Sigmoid colon (tissue), 7 donors: ENCODE data around the gene ZNF581. TPM values are rescaled to one million over a fixed set of nuclear protein-coding genes. Genes with fewer than 3 reads are reported as not detected.

Experiments used
- DNase-seq: peaks from one replicate; pipeline ENCODE4 v3.0.0-alpha.2; 2019
- H3K27ac ChIP-seq, 4 donors: fragments of 200-600 bp; sonication (generic); one replicate each; pipeline ENCODE4 v1.5.1; 2016 to 2019; ENCODE audit warnings: mild to moderate bottlenecking in 1 of 4
- H3K27me3 ChIP-seq, 3 donors: fragments of 200-600 bp; sonication (generic); one replicate each; pipeline ENCODE4 v1.5.1; 2019; ENCODE audit warnings: mild to moderate bottlenecking in 1 of 3
- H3K36me3 ChIP-seq, 4 donors: fragments of 200-600 bp; sonication (generic); one replicate each; pipeline ENCODE4 v1.5.1; 2016 to 2019
- H3K4me1 ChIP-seq, 4 donors: fragments of 200-600 bp; sonication (generic); one replicate each; pipeline ENCODE4 v1.5.1; 2017 to 2019
- H3K4me3 ChIP-seq, 4 donors: fragments of 200-600 bp; sonication (generic); one replicate each; pipeline ENCODE4 v1.5.1; 2017 to 2019; ENCODE audit warnings: mild to moderate bottlenecking in 2 of 4, moderate library complexity in 1 of 4
- H3K9me3 ChIP-seq, 4 donors: fragments of 200-600 bp in 3 of 4; sonication (generic) in 3 of 4; one replicate each; pipeline versions ENCODE4 v1.5.1 to v1.6.1; 2013 to 2019
- EP300 ChIP-seq, 4 donors: sonication (generic); formaldehyde crosslinking; IDR thresholded peaks; one replicate each; pipeline ENCODE4 v1.6.1; 2017; ENCODE audit warnings: antibody characterized with exemption in 4 of 4
- POLR2A ChIP-seq, 2 donors: fragments of 450-650 bp; IDR thresholded peaks; one replicate each; pipeline ENCODE4 v1.6.1; 2016; ENCODE audit warnings: antibody characterized with exemption in 2 of 2, mild to moderate bottlenecking in 2 of 2, moderate library complexity in 2 of 2
- POLR2AphosphoS5 ChIP-seq, 4 donors: sonication (generic); formaldehyde crosslinking; IDR thresholded peaks; one replicate each; pipeline ENCODE4 v1.6.1; 2017; ENCODE audit warnings: antibody characterized with exemption in 4 of 4
- WGBS, 2 donors: extraction: QIAGEN DNeasy Blood & Tissue Kit; methylation state at CpG; one replicate each; pipeline ENCODE4 v1.1.7; 2013; 5-methylcytosine and 5-hydroxymethylcytosine counted together
- intact Hi-C: fragments of 100-400 bp; cut with DNase I; formaldehyde crosslinking; loops from one replicate; pipeline ENCODE4 v1.15.1; 2023
- polyA plus RNA-seq, 3 donors: library from polyadenylated mRNA; stranded (reverse); fragments of 200-250 nt; gene quantifications; one replicate each; pipeline ENCODE4 v1.2.3, GENCODE V29; 2013
- total RNA-seq, 4 donors: library from RNA; depleted of rRNA; stranded (reverse); fragments of >200 nt; gene quantifications; one replicate each; pipeline ENCODE4 v1.1.0, GENCODE V29; 2016
- TF ChIP-seq, protein P1 (sequence below), 4 experiments: fragments of 450-650 bp in 3 of 4; fragments of 200-600 bp in 1 of 4; IDR thresholded peaks; one replicate each; pipeline ENCODE4 v1.5.1; 2016 to 2019; ENCODE audit warnings: antibody characterized with exemption in 4 of 4, mild to moderate bottlenecking in 3 of 4, moderate library complexity in 2 of 4
- donor health status: healthy with polysubstance abuse.
- donor health status: Bipolar disorder and iron deficiency.
- donor health status: healthy.

Gene ZNF581
- total and polyA plus RNA-seq, 7 donors = 17.1 to 43.2 (median 23.4) TPM

DNA sequence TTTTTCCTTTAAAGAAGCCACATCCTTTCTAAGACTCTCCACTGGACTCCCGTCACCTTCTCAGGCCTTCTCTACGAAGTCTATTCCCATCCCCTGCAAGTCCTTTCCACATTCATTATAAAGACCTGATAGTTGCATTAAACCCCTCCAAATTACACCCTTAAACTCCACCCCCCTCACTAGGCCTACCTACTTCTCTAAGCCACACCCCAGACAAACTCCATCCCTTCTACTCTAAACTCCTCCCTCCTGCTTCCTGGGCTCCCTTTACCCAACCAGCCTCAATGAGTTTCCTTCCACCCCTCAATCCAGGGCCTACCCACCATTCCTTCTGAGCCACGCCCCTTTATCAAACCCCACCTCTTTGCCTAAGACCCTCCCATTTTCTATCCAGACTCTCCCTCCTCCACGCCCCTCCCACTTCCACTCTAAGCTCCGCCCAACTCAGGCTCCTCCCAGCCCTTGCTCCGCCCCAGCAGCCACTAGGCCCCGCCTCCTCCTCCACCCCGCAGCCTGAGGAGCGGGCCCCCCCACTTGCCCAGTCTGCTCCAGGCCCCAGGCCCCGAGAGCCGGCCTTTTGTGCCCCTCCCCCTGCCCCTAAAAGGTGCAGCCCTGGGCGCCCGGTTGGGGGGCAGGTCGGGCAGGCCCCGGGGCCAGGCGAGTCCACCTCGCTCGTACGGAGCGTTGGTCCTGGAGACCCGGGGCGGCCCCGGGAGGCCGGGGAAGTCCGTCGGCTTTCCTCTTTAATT is 44.6 kb upstream of the ZNF581 start:
- Histone ChIP-seq H3K36me3 (peaks cover 0 to 29% (median 4%) of the 10 kb centered on the region in 4 donors), H3K4me1 (peaks cover 0 to 14% (median 10%) of the 10 kb centered on the region in 4 donors), H3K27me3 (no peaks in the 10 kb centered on the region), H3K9me3 (no peaks in the 10 kb centered on the region), H3K27ac (peak overlapping the region; percentile 93 to 98 (median 98)), H3K4me3 (peak overlapping the region; percentile 69 to 86 (median 83))
- intact Hi-C loops = loop anchor here (1.0 kb wide), 1 partner anchor 55 kb away; no protein-coding TSS in a partner anchor
- peak; percentile 98 for DNase-seq
- TF ChIP-seq POLR2A (IDR thresholded peaks at IDR 0.05) = no peak
- peak in 1 of 4 donors; percentile 3 for TF ChIP-seq POLR2AphosphoS5 (IDR thresholded peaks at IDR 0.05)
- 7% methylated on average over 26 of the region's 26 CpGs for WGBS, 2 donors

DNA sequence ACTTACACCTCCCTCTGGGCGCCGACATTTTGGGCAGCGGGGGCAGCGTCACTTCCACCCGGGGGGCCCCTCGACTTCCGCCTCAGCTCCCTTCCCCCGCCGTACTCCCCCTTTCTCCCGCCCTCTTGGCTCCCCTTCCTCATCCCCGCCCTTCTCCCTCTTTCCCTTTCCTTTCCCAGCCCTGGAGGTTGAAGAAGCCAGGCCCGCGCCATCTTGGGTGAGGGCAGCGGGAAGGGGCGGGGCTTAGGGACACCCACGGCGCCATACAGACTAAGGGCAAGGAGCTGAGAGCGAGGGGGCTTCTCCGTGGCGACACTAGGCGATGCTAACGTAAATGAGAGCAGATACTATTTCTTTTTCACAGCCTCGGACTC is 44.0 kb upstream of the ZNF581 start, which contains the start of gene FIZ1:
Gene FIZ1, minus strand, starts transcription at position 50 of the 374 bp plus-strand sequence. CDS start 1,652 bp downstream, outside the sequence.
- intact Hi-C loops = loop anchor here (1.0 kb wide), 1 partner anchor 55 kb away; no protein-coding TSS in a partner anchor

GRCh38 chr19:55599842-55600661 is 43.4 kb upstream of the ZNF581 start, which contains the start of gene ZNF524:
Gene ZNF524, plus strand, starts transcription at chr19:55600288. Its CDS starts 1,825 bp downstream, at chr19:55602113.
- H3K4me3 ChIP-seq = peak within 1 kb of the TSS; percentile 69 to 86 (median 83)
- peaks cover 0 to 26% (median 4%) of the 10 kb centered on the region in 4 donors for H3K36me3 ChIP-seq
- TF ChIP-seq, protein P1, sequence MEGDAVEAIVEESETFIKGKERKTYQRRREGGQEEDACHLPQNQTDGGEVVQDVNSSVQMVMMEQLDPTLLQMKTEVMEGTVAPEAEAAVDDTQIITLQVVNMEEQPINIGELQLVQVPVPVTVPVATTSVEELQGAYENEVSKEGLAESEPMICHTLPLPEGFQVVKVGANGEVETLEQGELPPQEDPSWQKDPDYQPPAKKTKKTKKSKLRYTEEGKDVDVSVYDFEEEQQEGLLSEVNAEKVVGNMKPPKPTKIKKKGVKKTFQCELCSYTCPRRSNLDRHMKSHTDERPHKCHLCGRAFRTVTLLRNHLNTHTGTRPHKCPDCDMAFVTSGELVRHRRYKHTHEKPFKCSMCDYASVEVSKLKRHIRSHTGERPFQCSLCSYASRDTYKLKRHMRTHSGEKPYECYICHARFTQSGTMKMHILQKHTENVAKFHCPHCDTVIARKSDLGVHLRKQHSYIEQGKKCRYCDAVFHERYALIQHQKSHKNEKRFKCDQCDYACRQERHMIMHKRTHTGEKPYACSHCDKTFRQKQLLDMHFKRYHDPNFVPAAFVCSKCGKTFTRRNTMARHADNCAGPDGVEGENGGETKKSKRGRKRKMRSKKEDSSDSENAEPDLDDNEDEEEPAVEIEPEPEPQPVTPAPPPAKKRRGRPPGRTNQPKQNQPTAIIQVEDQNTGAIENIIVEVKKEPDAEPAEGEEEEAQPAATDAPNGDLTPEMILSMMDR (IDR thresholded peaks at IDR 0.05) = no peak
- peak in 2 of 4 donors; percentile 12 to 33 for TF ChIP-seq POLR2AphosphoS5 (IDR thresholded peaks at IDR 0.05)
- intact Hi-C loops = loop anchor here (1.0 kb wide), 1 partner anchor 54 kb away; no protein-coding TSS in a partner anchor
- WGBS, 2 donors = 0 to 1% methylated on average over 97 of the region's 97 CpGs
- peaks cover 0 to 25% (median 20%) of the 10 kb centered on the region in 4 donors for H3K4me1 ChIP-seq
- peak; percentile 93 for DNase-seq
- H3K9me3 ChIP-seq = no peaks in the 10 kb centered on the region
- H3K27me3 ChIP-seq = no peaks in the 10 kb centered on the region
- H3K27ac ChIP-seq = peak within 1 kb of the TSS; percentile 93 to 98 (median 98)

More for the DNA sequence above, 44.0 kb upstream of the ZNF581 start, which contains the start of gene FIZ1:
- H3K36me3 ChIP-seq = peaks cover 0 to 29% (median 4%) of the 10 kb centered on the region in 4 donors
- WGBS, 2 donors = 0% methylated on average over 23 of the region's 23 CpGs
- TF ChIP-seq POLR2A (IDR thresholded peaks at IDR 0.05) (no peak), POLR2AphosphoS5 (IDR thresholded peaks at IDR 0.05) (peak in 3 of 4 donors; percentile 2 to 49 (median 44))
- TF ChIP-seq, protein P1 (IDR thresholded peaks at IDR 0.05) = no peak
- H3K4me1 ChIP-seq = peaks cover 0 to 19% (median 16%) of the 10 kb centered on the region in 4 donors
- H3K27ac ChIP-seq = peak within 1 kb of the TSS; percentile 93 to 98 (median 98)
- no peaks in the 10 kb centered on the region for H3K27me3 ChIP-seq
- H3K4me3 ChIP-seq = peak within 1 kb of the TSS; percentile 69 to 86 (median 83)
- H3K9me3 ChIP-seq = no peaks in the 10 kb centered on the region
- peak; percentile 100 for DNase-seq

DNA sequence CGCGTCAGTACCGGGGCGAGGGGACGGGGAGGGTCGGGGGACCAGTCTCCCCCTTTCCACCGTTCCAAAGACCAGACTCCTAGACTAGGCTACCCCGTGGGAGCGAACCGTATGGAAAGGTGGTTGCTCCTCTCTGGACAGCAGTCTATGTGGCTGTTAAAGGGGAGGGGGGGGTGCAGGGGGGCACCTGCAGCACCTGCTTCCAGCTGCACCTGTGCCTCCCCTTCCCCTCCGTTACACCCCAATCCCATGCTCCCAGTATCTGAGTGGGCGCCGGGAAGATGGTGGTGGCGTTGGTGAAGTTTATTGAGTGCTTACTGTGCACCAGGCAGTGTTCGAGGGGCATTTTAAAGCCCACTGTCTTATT is 42.8 kb upstream of the ZNF581 start:
- 3 to 5% methylated on average over 15 of the region's 15 CpGs for WGBS, 2 donors

More for the DNA sequence above, 42.8 kb upstream of the ZNF581 start:
- H3K4me3 ChIP-seq = peak overlapping the region; percentile 69 to 86 (median 83)
- peaks cover 0 to 20% (median 4%) of the 10 kb centered on the region in 4 donors for H3K36me3 ChIP-seq
- H3K4me1 ChIP-seq = peaks cover 0 to 27% (median 20%) of the 10 kb centered on the region in 4 donors
- intact Hi-C loops = no loop called here
- DNase-seq = no peak
- H3K27ac ChIP-seq = peak overlapping the region; percentile 93 to 98 (median 98)
- H3K27me3 ChIP-seq = no peaks in the 10 kb centered on the region
- no peak for TF ChIP-seq POLR2AphosphoS5 (IDR thresholded peaks at IDR 0.05)
- no peak for TF ChIP-seq EP300 (IDR thresholded peaks at IDR 0.05)
- TF ChIP-seq, protein P1 (IDR thresholded peaks at IDR 0.05) = no peak
- TF ChIP-seq POLR2A (IDR thresholded peaks at IDR 0.05) = no peak
- H3K9me3 ChIP-seq = no peaks in the 10 kb centered on the region
